HUES6 (cell line): Measurements from ENCODE around the gene ACTL9.

Experiments
- H3K27ac ChIP-seq: 2 replicates; pipeline ENCODE4 v1.7.0; 2013; ENCODE audit warnings: low read depth, mild to moderate bottlenecking, low read length, inconsistent platforms
- H3K27me3 ChIP-seq: 2 replicates; pipeline ENCODE4 v1.6.1; 2013; ENCODE audit warnings: low read length; ENCODE audit not compliant: control insufficient read depth, insufficient read depth
- H3K36me3 ChIP-seq: 2 replicates; pipeline ENCODE4 v1.6.1; 2013; ENCODE audit warnings: low read length; ENCODE audit not compliant: control insufficient read depth, insufficient read depth
- H3K4me1 ChIP-seq: 2 replicates; pipeline ENCODE4 v1.6.1; 2013; ENCODE audit warnings: low read length; ENCODE audit not compliant: control insufficient read depth, insufficient read depth
- H3K4me3 ChIP-seq: 2 replicates; pipeline ENCODE4 v1.5.1; 2013; ENCODE audit warnings: low read depth, low read length
- H3K9ac ChIP-seq: one replicate; pipeline ENCODE4 v1.6.1; 2013; ENCODE audit warnings: mild to moderate bottlenecking, low read length
- H3K9me3 ChIP-seq: 2 replicates; pipeline ENCODE4 v1.6.1; 2013; ENCODE audit warnings: low read depth, low read length; ENCODE audit not compliant: control insufficient read depth, insufficient read depth

ACTL9 gene

GRCh38 chr19:8684001-8684902 is 14.3 kb downstream of the ACTL9 start:
- Histone ChIP-seq H3K9me3 (peaks cover 5% of the 10 kb centered on the region), H3K4me3 (no peak overlapping the region), H3K4me1 (no peaks in the 10 kb centered on the region), H3K36me3 (no peaks in the 10 kb centered on the region), H3K27me3 (no peaks in the 10 kb centered on the region), H3K9ac (no peak overlapping the region), H3K27ac (no peak overlapping the region)

GRCh38 chr19:8682931-8683330 is 15.7 kb downstream of the ACTL9 start:
- no peak overlapping the region for H3K9ac ChIP-seq
- no peak overlapping the region for H3K4me3 ChIP-seq
- no peak overlapping the region for H3K27ac ChIP-seq
- no peaks in the 10 kb centered on the region for H3K36me3 ChIP-seq
- H3K27me3 ChIP-seq, result no peaks in the 10 kb centered on the region
- H3K9me3 ChIP-seq, result peaks cover 10% of the 10 kb centered on the region
- no peaks in the 10 kb centered on the region for H3K4me1 ChIP-seq

- Histone ChIP-seq H3K27me3 (no peaks in the 10 kb centered on the region), H3K9ac (no peak overlapping the region), H3K4me3 (no peak overlapping the region), H3K9me3 (peaks cover 14% of the 10 kb centered on the region), H3K27ac (no peak overlapping the region), H3K36me3 (no peaks in the 10 kb centered on the region), H3K4me1 (no peaks in the 10 kb centered on the region)
These were observed 16.1 kb downstream of the ACTL9 start for GRCh38 chr19:8682472-8682871.

DNA sequence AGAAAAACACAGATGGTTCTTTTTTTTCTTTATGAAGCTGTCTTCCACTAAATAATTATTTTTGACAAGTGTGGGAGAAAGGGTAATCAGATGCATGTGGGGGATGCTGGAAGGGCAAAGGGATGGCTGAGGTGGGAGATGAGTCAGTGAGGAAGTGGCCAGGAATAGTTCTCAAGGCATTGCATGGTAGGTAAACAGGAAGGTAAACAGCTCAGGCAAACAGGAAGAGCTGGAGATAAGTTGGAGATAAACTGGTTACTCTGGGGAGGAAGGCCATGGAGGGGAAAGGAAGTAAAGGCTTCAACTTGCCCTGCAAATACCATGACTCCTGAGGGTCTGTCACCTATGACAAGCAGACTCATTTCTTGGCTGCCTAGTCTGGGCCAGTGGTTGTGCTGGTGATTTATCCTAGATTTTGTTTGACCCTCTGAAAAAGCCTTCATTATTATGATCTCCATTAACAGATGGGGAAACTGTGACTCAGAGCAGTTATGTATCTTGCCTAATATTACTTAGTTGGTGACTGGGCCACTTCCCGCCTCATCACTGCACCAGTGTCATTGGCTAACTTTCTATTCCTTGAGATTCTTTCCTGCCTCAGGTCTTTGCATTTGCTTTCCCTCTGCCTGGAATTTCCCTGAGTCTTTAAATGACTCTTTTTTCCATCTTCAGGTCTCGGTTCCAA is 17.1 kb downstream of the ACTL9 start:
- Histone ChIP-seq H3K4me3 (no peak overlapping the region), H3K9me3 (peaks cover 14% of the 10 kb centered on the region), H3K9ac (no peak overlapping the region), H3K27me3 (no peaks in the 10 kb centered on the region), H3K27ac (no peak overlapping the region), H3K4me1 (no peaks in the 10 kb centered on the region), H3K36me3 (no peaks in the 10 kb centered on the region)

DNA sequence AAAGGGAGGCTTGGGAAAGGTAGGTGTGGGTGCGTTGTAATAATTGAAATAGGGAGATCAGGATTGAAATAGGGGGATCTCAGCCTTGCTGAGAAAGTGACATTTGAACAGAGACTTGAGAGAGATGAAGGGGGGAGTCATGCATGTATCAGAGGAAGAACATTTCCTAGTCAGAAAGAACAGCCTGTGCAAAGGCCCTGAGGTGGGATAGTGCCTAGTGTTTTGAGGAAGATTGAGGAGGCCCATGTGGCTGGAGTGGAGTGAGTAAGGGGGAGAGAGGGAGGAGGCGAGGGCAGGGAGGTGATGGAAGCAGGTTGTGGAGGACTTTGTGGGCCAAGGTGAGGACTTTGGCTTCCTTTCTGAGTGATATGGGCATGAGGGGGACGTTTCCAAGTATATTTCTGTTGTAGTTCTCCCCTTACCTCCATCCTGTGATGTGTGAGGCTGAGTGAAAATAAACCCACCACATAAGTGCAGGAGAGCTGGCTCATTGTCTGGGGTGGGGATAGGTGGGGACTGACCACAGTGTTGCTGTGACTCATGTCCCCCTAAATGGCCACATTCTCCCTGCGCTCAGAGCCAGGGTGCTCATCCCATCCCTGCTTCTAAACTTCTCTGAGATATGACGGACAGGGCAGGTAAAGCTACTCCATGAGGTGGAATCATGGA is 17.8 kb downstream of the ACTL9 start:
- H3K36me3 ChIP-seq, result no peaks in the 10 kb centered on the region

DNA sequence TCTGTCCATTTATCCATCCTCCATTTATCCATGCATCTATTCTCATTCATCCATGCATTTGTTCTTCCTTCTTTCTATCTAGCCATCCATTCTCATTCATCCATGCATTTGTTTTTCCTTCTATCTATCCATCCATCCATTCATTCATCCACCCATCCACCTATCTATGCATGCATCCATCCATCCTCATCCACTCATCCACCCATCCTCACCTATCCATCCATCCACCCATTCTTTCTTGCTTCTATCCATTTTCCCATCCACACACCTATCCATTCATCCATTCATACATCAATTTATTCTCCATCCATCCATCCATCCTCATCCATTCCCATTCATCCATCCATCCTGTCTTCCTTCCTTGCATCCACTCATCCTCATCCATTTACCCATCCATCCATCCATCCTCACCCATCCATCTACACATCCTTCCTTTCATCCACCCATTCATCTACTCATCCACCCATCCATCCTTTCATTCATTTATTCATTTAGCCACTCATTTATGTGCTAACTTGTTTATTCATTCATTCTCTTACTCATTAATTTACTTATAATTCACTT is 20.3 kb downstream of the ACTL9 start:
- Histone ChIP-seq H3K4me3 (no peak overlapping the region), H3K27ac (no peak overlapping the region), H3K36me3 (no peaks in the 10 kb centered on the region), H3K9ac (no peak overlapping the region), H3K4me1 (no peaks in the 10 kb centered on the region), H3K27me3 (peaks cover 8% of the 10 kb centered on the region; the same call in 1 of the 2 replicates), H3K9me3 (peaks cover 14% of the 10 kb centered on the region)

More for the DNA sequence above, 17.8 kb downstream of the ACTL9 start:
- Histone ChIP-seq H3K27me3 (peaks cover 6% of the 10 kb centered on the region; the same call in 1 of the 2 replicates), H3K9me3 (peaks cover 14% of the 10 kb centered on the region), H3K9ac (no peak overlapping the region), H3K4me3 (no peak overlapping the region), H3K4me1 (no peaks in the 10 kb centered on the region), H3K27ac (no peak overlapping the region)

GRCh38 chr19:8675066-8675465 is 23.5 kb downstream of the ACTL9 start:
- Histone ChIP-seq H3K9me3 (peaks cover 9% of the 10 kb centered on the region; the same call in 1 of the 2 replicates), H3K27ac (no peak overlapping the region), H3K36me3 (no peaks in the 10 kb centered on the region), H3K4me1 (no peaks in the 10 kb centered on the region), H3K27me3 (peaks cover 8% of the 10 kb centered on the region; the same call in 1 of the 2 replicates), H3K9ac (no peak overlapping the region), H3K4me3 (no peak overlapping the region)

GRCh38 chr19:8673276-8673891 is 25.2 kb downstream of the ACTL9 start:
- H3K4me1 ChIP-seq, result no peaks in the 10 kb centered on the region
- peaks cover 8% of the 10 kb centered on the region; the same call in 1 of the 2 replicates for H3K27me3 ChIP-seq
- H3K27ac ChIP-seq, result no peak overlapping the region
- no peak overlapping the region for H3K4me3 ChIP-seq
- no peak overlapping the region for H3K9ac ChIP-seq
- H3K9me3 ChIP-seq, result peaks cover 9% of the 10 kb centered on the region; the same call in 1 of the 2 replicates
- no peaks in the 10 kb centered on the region for H3K36me3 ChIP-seq

GRCh38 chr19:8666814-8667405 is 31.7 kb downstream of the ACTL9 start:
- no peaks in the 10 kb centered on the region for H3K27me3 ChIP-seq
- H3K36me3 ChIP-seq, result no peaks in the 10 kb centered on the region
- no peaks in the 10 kb centered on the region for H3K9me3 ChIP-seq
- H3K9ac ChIP-seq, result no peak overlapping the region
- no peaks in the 10 kb centered on the region for H3K4me1 ChIP-seq
- H3K4me3 ChIP-seq, result no peak overlapping the region
- H3K27ac ChIP-seq, result no peak overlapping the region

- Histone ChIP-seq H3K9ac (no peak overlapping the region), H3K4me1 (no peaks in the 10 kb centered on the region), H3K27ac (no peak overlapping the region), H3K36me3 (no peaks in the 10 kb centered on the region), H3K4me3 (no peak overlapping the region), H3K9me3 (no peaks in the 10 kb centered on the region), H3K27me3 (no peaks in the 10 kb centered on the region)
These were observed 33.0 kb downstream of the ACTL9 start for GRCh38 chr19:8665468-8666213.
